Spleen (tissue), 11 donors: Measurements from ENCODE around the gene PLA2G4A. TPM values are rescaled to one million over a fixed set of nuclear protein-coding genes. Genes with fewer than 3 reads are reported as not detected.

Experiments
- DNase-seq: peaks from one replicate; pipeline ENCODE4 v3.0.0-alpha.2; 2020
- H3K27ac ChIP-seq, 8 donors: fragments of 200-600 bp; sonication (generic) in 7 of 8; 1 replicate in 4 of 8; 2 replicates in 4 of 8; pipeline versions ENCODE4 v1.5.0 to v1.8.0; 2016 to 2021; ENCODE audit warnings: inconsistent platforms in 4 of 8, mild to moderate bottlenecking in 4 of 8, moderate library complexity in 1 of 8
- H3K27me3 ChIP-seq, 7 donors: fragments of 200-600 bp; sonication (generic) in 6 of 7; replicated peaks in 1 of 7; 1 replicate in 4 of 7; 2 replicates in 3 of 7; pipeline versions ENCODE4 v1.5.0 to v1.8.0; 2016 to 2021; ENCODE audit warnings: inconsistent platforms in 3 of 7, mild to moderate bottlenecking in 1 of 7
- H3K36me3 ChIP-seq, 6 donors: fragments of 200-600 bp; sonication (generic) in 5 of 6; 1 replicate in 4 of 6; 2 replicates in 2 of 6; pipeline versions ENCODE4 v1.5.0 to v1.8.0; 2016 to 2021; ENCODE audit warnings: inconsistent platforms in 2 of 6
- H3K4me1 ChIP-seq, 6 donors: fragments of 200-600 bp; sonication (generic) in 5 of 6; 1 replicate in 3 of 6; 2 replicates in 3 of 6; pipeline versions ENCODE4 v1.5.0 to v1.8.0; 2016 to 2021; ENCODE audit warnings: inconsistent platforms in 3 of 6
- H3K4me3 ChIP-seq, 8 donors: fragments of 200-600 bp; sonication (generic) in 7 of 8; 1 replicate in 4 of 8; 2 replicates in 4 of 8; pipeline versions ENCODE4 v1.5.0 to v1.8.0; 2016 to 2021; ENCODE audit warnings: inconsistent platforms in 4 of 8, mild to moderate bottlenecking in 4 of 8, moderate library complexity in 2 of 8
- H3K9me3 ChIP-seq, 8 donors: fragments of 200-600 bp; sonication (generic) in 7 of 8; 1 replicate in 4 of 8; 2 replicates in 4 of 8; pipeline versions ENCODE4 v1.5.0 to v1.8.0; 2016 to 2021; ENCODE audit warnings: inconsistent platforms in 4 of 8
- POLR2A ChIP-seq, 3 donors: fragments of 450-650 bp; IDR thresholded peaks; one replicate each; pipeline ENCODE4 v1.5.1; 2017; ENCODE audit warnings: antibody characterized with exemption in 3 of 3, mild to moderate bottlenecking in 1 of 3
- POLR2AphosphoS5 ChIP-seq, 3 donors: sonication (generic); formaldehyde crosslinking; IDR thresholded peaks; one replicate each; pipeline ENCODE4 v1.5.1; 2017; ENCODE audit warnings: antibody characterized with exemption in 3 of 3
- WGBS, 5 donors: extraction: QIAGEN DNeasy Blood & Tissue Kit in 3 of 5; methylation state at CpG; one replicate each; pipeline versions ENCODE4 v1.1.5 to v1.1.7; 2013 to 2018; 5-methylcytosine and 5-hydroxymethylcytosine counted together
- intact Hi-C: fragments of 100-400 bp; cut with DNase I; formaldehyde crosslinking; loops from one replicate; pipeline ENCODE4 v1.15.0; 2023; ENCODE audit warnings: low total_unique reads
- polyA plus RNA-seq, 3 donors: library from polyadenylated mRNA; stranded (reverse); fragments of 200-250 nt; gene quantifications; one replicate each; pipeline ENCODE4 v1.2.1, GENCODE V29; 2013
- total RNA-seq, 7 donors: library from RNA; depleted of rRNA in 3 of 7; stranded (reverse); fragments of >200 nt in 3 of 7; fragmentation: NEBNext Ultra II Directional in 4 of 7; extraction: Animal tissue kit (Norgen Biotek cat#: 25700) in 4 of 7; gene quantifications; one replicate each; pipeline versions ENCODE4 v1.1.0 to v1.2.1, GENCODE V29; 2016 to 2021
- TF ChIP-seq, protein P1 (sequence below), 11 experiments: fragments of 200-600 bp in 7 of 11; fragments of 450-650 bp in 4 of 11; sonication (generic) in 4 of 11; IDR thresholded peaks in 8 of 11; conservative IDR thresholded peaks in 3 of 11; 1 replicate in 7 of 11; 2 replicates in 4 of 11; pipeline versions ENCODE4 v1.4.0 to v1.8.0; 2016 to 2021; ENCODE audit warnings: antibody characterized with exemption in 11 of 11, inconsistent platforms in 4 of 11, mild to moderate bottlenecking in 1 of 11
- donor health status: healthy with polysubstance abuse.
- donor health status: DM: no; HTN: no; CAD: no; lungs with moderate emphysema.
- donor health status: DM: no; HTN: no; CAD: no.
- donor health status: Bipolar disorder and iron deficiency.
- donor health status: healthy.
- donor health status: DM: no; HTN: no; CAD: no.
- donor health status: DM: yes; HTN: yes; CAD: no.

PLA2G4A gene
- total and polyA plus RNA-seq, 10 donors = 1.2 to 11.6 (median 7.2) TPM

DNA sequence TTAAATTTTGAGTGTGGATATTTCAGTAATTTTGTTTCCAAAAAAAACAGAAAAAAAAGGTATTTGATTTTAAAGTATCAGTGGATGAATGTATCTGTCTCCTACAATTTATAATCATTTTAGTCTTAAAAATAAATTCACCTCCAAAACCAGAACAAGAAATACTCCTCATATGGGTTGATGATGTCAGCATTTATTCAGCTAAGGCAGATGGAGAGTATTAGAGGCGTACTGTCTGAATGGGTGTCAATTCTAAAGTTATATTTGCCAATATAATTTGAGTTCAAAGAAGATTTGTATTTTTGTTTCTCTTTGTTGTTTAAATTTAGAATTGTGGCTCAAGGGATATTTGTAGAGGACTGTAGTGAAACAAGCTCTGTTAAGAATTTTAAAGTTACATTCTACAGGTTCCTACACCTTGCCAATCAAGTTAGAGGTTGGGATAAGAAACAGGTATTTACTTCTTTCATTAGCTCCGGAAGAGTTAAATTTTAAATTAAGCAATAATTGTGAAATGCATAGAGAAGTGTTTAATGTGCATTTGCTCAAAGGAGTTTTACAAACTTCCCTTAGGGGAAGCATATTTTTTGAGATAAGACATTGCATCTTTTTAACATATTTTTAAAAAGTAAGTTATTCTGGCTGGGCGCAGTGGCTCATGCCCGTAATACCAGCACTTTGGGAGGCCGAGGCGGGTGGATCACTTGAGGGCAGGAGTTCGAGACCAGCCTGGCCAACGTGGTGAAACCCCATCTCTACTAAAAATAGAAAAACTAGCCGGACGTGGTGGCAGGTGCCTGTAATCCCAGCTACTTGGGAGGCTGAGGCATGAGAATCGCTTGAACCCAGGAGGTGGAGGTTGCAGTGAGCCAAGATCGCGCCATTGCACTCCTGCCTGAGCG lies 1.2 kb downstream of the PLA2G4A start:
- WGBS, 5 donors = 34 to 56% (median 44%) methylated on average over 14 of the region's 14 CpGs
- intact Hi-C loops = no loop called here
- Histone ChIP-seq H3K27ac (peak overlapping the region in 6 of 8 donors; percentile 70 to 88 (median 84)), H3K27me3 (peaks cover 0 to 5% (median 0%) of the 10 kb centered on the region in 7 donors), H3K9me3 (no peaks in the 10 kb centered on the region), H3K4me3 (peak overlapping the region in 7 of 8 donors; percentile 49 to 76 (median 53)), H3K4me1 (peaks cover 0 to 32% (median 2%) of the 10 kb centered on the region in 6 donors), H3K36me3 (no peaks in the 10 kb centered on the region)
- TF ChIP-seq POLR2AphosphoS5 (IDR thresholded peaks at IDR 0.05) (no peak), POLR2A (IDR thresholded peaks at IDR 0.05) (no peak)
- TF ChIP-seq, protein P1, sequence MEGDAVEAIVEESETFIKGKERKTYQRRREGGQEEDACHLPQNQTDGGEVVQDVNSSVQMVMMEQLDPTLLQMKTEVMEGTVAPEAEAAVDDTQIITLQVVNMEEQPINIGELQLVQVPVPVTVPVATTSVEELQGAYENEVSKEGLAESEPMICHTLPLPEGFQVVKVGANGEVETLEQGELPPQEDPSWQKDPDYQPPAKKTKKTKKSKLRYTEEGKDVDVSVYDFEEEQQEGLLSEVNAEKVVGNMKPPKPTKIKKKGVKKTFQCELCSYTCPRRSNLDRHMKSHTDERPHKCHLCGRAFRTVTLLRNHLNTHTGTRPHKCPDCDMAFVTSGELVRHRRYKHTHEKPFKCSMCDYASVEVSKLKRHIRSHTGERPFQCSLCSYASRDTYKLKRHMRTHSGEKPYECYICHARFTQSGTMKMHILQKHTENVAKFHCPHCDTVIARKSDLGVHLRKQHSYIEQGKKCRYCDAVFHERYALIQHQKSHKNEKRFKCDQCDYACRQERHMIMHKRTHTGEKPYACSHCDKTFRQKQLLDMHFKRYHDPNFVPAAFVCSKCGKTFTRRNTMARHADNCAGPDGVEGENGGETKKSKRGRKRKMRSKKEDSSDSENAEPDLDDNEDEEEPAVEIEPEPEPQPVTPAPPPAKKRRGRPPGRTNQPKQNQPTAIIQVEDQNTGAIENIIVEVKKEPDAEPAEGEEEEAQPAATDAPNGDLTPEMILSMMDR (IDR thresholded peaks at IDR 0.05 in 8 of 11, conservative IDR thresholded peaks at IDR 0.05 in 3 of 11) = no peak
- DNase-seq = no peak

- WGBS, 5 donors = 90 to 96% (median 94%) methylated on average over 2 of the region's 2 CpGs
- Histone ChIP-seq H3K9me3 (no peaks in the 10 kb centered on the region), H3K4me1 (peaks cover 0 to 32% (median 2%) of the 10 kb centered on the region in 6 donors), H3K27me3 (peaks cover 0 to 5% (median 0%) of the 10 kb centered on the region in 7 donors), H3K27ac (no peak overlapping the region), H3K4me3 (no peak overlapping the region), H3K36me3 (no peaks in the 10 kb centered on the region)
- intact Hi-C loops = no loop called here
- DNase-seq = no peak
- TF ChIP-seq, protein P1 (IDR thresholded peaks at IDR 0.05 in 8 of 11, conservative IDR thresholded peaks at IDR 0.05 in 3 of 11) = no peak
- TF ChIP-seq POLR2AphosphoS5 (IDR thresholded peaks at IDR 0.05) (no peak), POLR2A (IDR thresholded peaks at IDR 0.05) (no peak)
Measured at GRCh38 chr1:186831168-186831567, 2.4 kb downstream of the PLA2G4A start.

- DNase-seq = no peak
- H3K4me3 ChIP-seq = no peak overlapping the region
- 62 to 90% (median 72%) methylated on average over 4 of the region's 4 CpGs for WGBS, 5 donors
- TF ChIP-seq, protein P1 (IDR thresholded peaks at IDR 0.05 in 8 of 11, conservative IDR thresholded peaks at IDR 0.05 in 3 of 11) = no peak
- TF ChIP-seq POLR2AphosphoS5 (IDR thresholded peaks at IDR 0.05) (no peak), POLR2A (IDR thresholded peaks at IDR 0.05) (no peak)
- peaks cover 0 to 38% (median 13%) of the 10 kb centered on the region in 6 donors for H3K4me1 ChIP-seq
- no peak overlapping the region for H3K27ac ChIP-seq
- H3K9me3 ChIP-seq = no peaks in the 10 kb centered on the region
- H3K27me3 ChIP-seq = peaks cover 0 to 5% (median 0%) of the 10 kb centered on the region in 7 donors
- intact Hi-C loops = no loop called here
- H3K36me3 ChIP-seq = no peaks in the 10 kb centered on the region
Measured at GRCh38 chr1:186834399-186834958, 5.7 kb downstream of the PLA2G4A start.

- Histone ChIP-seq H3K27ac (no peak overlapping the region), H3K27me3 (peaks cover 0 to under 1% (median 0%) of the 10 kb centered on the region in 7 donors), H3K36me3 (no peaks in the 10 kb centered on the region), H3K9me3 (no peaks in the 10 kb centered on the region), H3K4me1 (peaks cover 0 to 37% (median 16%) of the 10 kb centered on the region in 6 donors), H3K4me3 (no peak overlapping the region)
- 76 to 87% (median 80%) methylated on average over 3 of the region's 3 CpGs for WGBS, 5 donors
- no peak for DNase-seq
- intact Hi-C loops = no loop called here
- TF ChIP-seq POLR2AphosphoS5 (IDR thresholded peaks at IDR 0.05) (no peak), POLR2A (IDR thresholded peaks at IDR 0.05) (no peak)
- TF ChIP-seq, protein P1 (IDR thresholded peaks at IDR 0.05 in 8 of 11, conservative IDR thresholded peaks at IDR 0.05 in 3 of 11) = no peak
Measured at GRCh38 chr1:186835448-186835847, 6.7 kb downstream of the PLA2G4A start.
